Glutamatergic neuron (in vitro differentiated cells): ENCODE data around the gene RGS6. TPM values are rescaled to one million over a fixed set of nuclear protein-coding genes. Genes with fewer than 3 reads are reported as not detected.

Experiments used
- DNase-seq: peaks from one replicate; pipeline ENCODE4 v3.0.0; 2022
- H3K27ac Mint-ChIP-seq: one replicate; pipeline ENCODE4 v1.8.0; 2020; ENCODE audit warnings: mild to moderate bottlenecking, mixed read lengths, inconsistent platforms; ENCODE audit not compliant: unreplicated experiment
- H3K27me3 Mint-ChIP-seq: one replicate; pipeline ENCODE4 v1.8.0; 2020; ENCODE audit warnings: mild to moderate bottlenecking, moderate library complexity, mixed read lengths, inconsistent platforms; ENCODE audit not compliant: unreplicated experiment
- H3K36me3 Mint-ChIP-seq: one replicate; pipeline ENCODE4 v1.8.0; 2020; ENCODE audit warnings: mild to moderate bottlenecking, mixed read lengths, inconsistent platforms; ENCODE audit not compliant: unreplicated experiment
- H3K4me1 Mint-ChIP-seq: one replicate; pipeline ENCODE4 v1.8.0; 2020; ENCODE audit warnings: mild to moderate bottlenecking, low read depth, mixed read lengths, inconsistent platforms; ENCODE audit not compliant: unreplicated experiment
- H3K4me3 Mint-ChIP-seq: one replicate; pipeline ENCODE4 v1.8.0; 2020; ENCODE audit warnings: mild to moderate bottlenecking, mixed read lengths, inconsistent platforms; ENCODE audit not compliant: unreplicated experiment
- H3K9me3 Mint-ChIP-seq: one replicate; pipeline ENCODE4 v1.8.0; 2020; ENCODE audit warnings: mild to moderate bottlenecking, moderate library complexity, mixed read lengths, inconsistent platforms; ENCODE audit not compliant: unreplicated experiment
- total RNA-seq: library from RNA; stranded (reverse); fragmentation: NEBNext Ultra II Directional; extraction: Animal tissue kit (Norgen Biotek cat#: 25700); gene quantifications from one replicate; pipeline ENCODE4 v1.2.1, GENCODE V29; 2021; ENCODE audit not compliant: unreplicated experiment
- TF ChIP-seq, protein P1 (sequence below): fragments of 200-600 bp; sonication (generic); IDR thresholded peaks from one replicate; pipeline ENCODE4 v1.5.0; 2021; ENCODE audit not compliant: partially characterized antibody, unreplicated experiment

The RGS6 gene
- total RNA-seq, 1 donor from 2014 or later, result 1.2 TPM

DNA sequence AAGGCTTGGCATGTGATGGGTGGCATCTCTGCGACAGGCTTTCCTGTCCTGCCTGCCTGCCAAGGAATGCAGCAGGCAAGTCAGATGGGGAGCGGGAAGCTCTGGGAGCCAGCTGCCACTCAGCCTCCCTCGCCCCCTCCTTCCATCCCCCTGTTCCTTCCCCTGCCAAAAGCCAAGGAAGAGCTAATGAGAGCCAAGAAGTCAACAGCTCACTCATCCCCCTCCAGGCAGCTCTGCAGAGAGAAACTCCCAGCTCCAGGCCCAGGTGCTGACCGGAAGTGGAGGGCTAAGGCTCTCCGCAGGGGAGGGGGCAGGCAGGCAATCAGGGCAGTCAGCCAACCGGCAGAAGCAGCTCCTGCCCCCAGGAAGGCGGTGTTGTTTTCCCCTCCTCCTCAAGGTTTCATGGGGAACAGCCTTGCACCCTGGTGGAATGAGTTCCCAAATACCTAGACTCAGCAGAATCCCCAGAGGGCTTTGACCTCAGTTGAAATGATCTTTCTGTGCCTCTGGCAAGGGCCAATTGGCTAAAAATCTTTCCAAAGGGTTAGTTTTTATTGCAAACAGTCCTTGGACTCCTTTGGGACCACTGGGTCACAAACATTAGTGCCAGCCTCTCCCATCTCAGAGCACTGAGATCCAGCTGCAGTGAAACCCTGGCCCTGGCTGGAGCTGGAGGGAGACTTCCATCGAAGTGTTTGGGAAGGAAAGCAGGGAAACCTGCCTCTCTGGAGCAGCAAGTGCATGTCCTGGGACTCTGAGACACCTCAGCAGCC is 612.6 kb downstream of the RGS6 start:
- no peak overlapping the region for H3K27ac Mint-ChIP-seq
- no peak overlapping the region for H3K4me3 Mint-ChIP-seq

DNA sequence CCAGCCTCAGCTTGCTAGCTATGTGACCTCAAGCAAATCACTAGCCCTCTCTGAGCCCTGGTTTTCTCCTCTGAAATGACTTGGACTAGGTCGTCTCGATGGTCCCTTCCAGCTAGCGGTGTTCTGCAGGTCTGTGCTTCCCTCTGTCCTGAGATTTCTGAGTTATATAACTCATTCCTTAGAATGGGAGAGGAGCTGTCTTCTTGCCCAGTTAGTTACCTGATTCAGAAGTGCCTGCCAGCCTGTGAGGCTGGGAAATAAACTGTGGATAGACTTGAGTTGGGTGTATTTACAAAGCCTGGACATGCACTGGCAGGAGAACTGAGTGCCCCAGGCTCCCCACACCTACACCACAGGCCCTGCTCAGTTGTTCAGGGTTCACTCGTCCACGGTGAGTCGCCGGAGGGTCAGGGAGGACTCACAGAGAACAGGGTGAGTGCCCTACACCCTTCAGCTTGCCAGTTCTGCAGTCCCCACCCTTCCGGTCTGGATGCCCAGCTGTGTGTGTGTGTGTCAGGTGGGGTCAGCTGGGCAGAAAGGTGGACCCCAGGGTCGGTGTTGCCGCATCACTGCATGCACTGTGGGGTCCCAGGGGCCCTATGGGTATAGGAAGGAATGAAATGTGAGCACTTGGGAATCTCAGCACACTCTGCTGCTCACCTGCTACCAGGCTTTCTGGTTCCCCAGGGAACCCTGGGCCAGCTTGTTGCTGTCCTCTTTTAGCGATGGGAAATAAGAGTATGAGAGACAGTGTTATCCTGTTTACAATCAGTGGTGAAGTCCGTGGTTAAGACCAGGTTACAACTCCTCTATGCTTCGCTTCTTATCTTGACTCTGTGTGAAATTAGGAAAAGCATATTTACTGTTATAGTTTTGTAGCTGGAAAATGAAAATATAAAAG is 613.4 kb downstream of the RGS6 start:
- Mint-ChIP-seq H3K4me3 (no peak overlapping the region), H3K4me1 (peaks cover 11% of the 10 kb centered on the region), H3K27ac (no peak overlapping the region), H3K36me3 (no peaks in the 10 kb centered on the region), H3K27me3 (peaks cover 8% of the 10 kb centered on the region), H3K9me3 (peaks cover 5% of the 10 kb centered on the region)
- DNase-seq, result no peak
- TF ChIP-seq, protein P1, sequence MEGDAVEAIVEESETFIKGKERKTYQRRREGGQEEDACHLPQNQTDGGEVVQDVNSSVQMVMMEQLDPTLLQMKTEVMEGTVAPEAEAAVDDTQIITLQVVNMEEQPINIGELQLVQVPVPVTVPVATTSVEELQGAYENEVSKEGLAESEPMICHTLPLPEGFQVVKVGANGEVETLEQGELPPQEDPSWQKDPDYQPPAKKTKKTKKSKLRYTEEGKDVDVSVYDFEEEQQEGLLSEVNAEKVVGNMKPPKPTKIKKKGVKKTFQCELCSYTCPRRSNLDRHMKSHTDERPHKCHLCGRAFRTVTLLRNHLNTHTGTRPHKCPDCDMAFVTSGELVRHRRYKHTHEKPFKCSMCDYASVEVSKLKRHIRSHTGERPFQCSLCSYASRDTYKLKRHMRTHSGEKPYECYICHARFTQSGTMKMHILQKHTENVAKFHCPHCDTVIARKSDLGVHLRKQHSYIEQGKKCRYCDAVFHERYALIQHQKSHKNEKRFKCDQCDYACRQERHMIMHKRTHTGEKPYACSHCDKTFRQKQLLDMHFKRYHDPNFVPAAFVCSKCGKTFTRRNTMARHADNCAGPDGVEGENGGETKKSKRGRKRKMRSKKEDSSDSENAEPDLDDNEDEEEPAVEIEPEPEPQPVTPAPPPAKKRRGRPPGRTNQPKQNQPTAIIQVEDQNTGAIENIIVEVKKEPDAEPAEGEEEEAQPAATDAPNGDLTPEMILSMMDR, result no peak

More for the DNA sequence above, 612.6 kb downstream of the RGS6 start:
- Mint-ChIP-seq H3K36me3 (no peaks in the 10 kb centered on the region), H3K4me1 (peaks cover 12% of the 10 kb centered on the region), H3K27me3 (peaks cover 6% of the 10 kb centered on the region), H3K9me3 (peaks cover 4% of the 10 kb centered on the region)
- TF ChIP-seq, protein P1, result no peak
- DNase-seq, result no peak

DNA sequence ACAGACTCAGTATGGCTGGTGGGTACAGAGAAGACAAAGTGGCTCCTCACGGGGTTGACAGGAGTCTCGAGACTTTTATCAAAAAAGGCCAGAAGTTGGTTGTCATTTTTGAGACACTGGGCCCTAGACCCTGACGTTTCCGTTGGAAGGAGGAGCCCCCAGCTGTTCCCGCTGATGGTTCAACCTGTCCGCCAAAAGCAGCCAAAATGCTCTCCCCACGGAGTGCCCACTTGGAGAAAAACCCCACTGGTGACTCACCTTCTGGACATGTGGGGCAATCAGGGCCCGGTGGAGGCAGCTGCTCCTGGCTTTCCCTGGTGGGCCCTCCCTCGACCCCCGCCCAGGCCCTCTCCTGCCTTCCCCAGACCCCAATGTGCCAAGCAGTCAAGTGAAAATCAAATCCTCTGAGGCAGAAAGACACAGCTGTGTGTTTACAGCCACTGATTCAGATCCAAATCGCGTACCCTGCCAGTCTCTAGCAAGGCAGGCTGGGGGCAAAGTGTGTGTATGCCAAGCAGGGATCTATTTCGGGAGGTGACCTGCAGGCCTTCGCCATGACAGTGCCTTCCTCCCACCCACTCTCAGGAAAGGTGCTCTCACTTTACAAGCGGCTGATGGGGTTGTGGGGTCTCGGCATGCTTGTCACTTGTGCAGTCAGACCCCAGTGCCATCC is 614.3 kb downstream of the RGS6 start:
- no peaks in the 10 kb centered on the region for H3K36me3 Mint-ChIP-seq
- H3K4me1 Mint-ChIP-seq, result peaks cover 11% of the 10 kb centered on the region

DNA sequence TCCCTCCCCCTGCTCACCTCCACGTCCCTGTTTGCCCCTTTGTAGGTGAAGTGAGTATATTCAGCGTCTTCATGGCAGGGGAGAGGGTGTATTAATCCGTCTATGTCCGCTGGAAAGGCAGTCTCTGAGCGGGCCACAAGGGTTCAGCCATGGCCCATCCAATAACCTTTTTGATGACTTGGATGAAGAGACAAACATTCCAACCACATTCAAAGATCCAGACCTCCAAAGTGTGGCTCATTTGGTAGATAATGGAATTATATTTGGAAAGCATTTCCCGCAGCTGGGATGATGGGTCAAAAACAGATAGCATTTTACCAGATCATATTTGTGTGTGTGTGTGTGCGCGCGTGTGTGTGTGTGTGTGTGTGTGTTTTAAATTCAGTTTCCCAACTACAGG is 615.8 kb downstream of the RGS6 start:
- Mint-ChIP-seq H3K9me3 (peaks cover 3% of the 10 kb centered on the region), H3K4me1 (peaks cover 11% of the 10 kb centered on the region), H3K36me3 (no peaks in the 10 kb centered on the region), H3K27me3 (peaks cover 9% of the 10 kb centered on the region), H3K4me3 (no peak overlapping the region), H3K27ac (no peak overlapping the region)
- TF ChIP-seq, protein P1, result no peak
- DNase-seq, result no peak

More for the DNA sequence above, 614.3 kb downstream of the RGS6 start:
- Mint-ChIP-seq H3K9me3 (peaks cover 3% of the 10 kb centered on the region), H3K27ac (no peak overlapping the region), H3K27me3 (peaks cover 8% of the 10 kb centered on the region), H3K4me3 (no peak overlapping the region)
- TF ChIP-seq, protein P1, result no peak
- DNase-seq, result no peak
